ENCODE measurements around the gene ZNF385B.

The ZNF385B gene

DNA sequence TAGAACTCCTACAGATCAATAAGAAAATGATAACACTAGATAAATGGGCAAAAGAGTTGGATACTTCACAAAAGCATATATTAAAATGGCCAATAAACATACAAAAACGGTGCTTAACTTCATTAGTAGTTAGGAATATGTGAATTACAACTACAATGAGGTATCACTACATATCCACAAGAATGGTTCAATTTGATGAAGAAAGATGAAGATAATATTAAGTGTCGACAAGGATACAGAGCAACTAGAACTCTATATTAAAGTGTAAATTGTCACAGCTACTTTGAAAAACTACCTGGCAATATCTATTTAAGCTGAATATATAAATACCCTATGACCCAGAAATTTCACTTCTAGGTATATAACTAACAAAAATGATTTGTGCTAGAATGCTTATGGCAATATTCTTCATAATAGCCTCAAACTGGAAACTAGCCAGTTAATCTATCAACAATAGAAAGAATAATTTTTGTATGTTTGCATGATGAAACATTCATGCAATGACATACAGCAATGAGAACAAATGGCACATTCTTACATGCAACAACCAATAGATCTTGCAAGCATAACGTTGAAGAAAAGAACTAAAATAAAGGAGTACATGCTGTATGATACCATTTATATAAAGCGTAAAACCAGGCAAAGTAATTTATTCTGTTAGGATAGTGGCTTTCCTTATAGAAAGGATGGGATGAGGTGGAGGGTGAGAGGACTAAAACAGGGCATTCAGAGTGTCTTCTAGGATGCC is 306.6 kb downstream of the ZNF385B start:
- Histone ChIP-seq H3K4me2 (ENCODE audit: low read length) (no peak overlapping the region), H3K4me3 (ENCODE audit: low read depth, low read length, poor library complexity, severe bottlenecking) (no peak overlapping the region), H3K27me3 (ENCODE audit: insufficient read depth, low read length) (no peaks in the 10 kb centered on the region), H4K20me1 (ENCODE audit: insufficient read depth, low read length) (no peaks in the 10 kb centered on the region), H3K36me3 (ENCODE audit: insufficient read depth, low read length) (no peaks in the 10 kb centered on the region), H3K9me2 (ENCODE audit: low read depth, low read length) (no peaks in the 10 kb centered on the region), H3K9me3 (ENCODE audit: low read length) (no peaks in the 10 kb centered on the region), H3K27ac (ENCODE audit: low read depth, low read length, poor library complexity, severe bottlenecking) (no peak overlapping the region), H3K79me2 (ENCODE audit: insufficient read depth, low read length) (no peaks in the 10 kb centered on the region), H3K4me1 (ENCODE audit: insufficient read depth, low read length, severe bottlenecking) (no peaks in the 10 kb centered on the region), H3F3A (ENCODE audit: insufficient read depth, low read length) (no peaks in the 10 kb centered on the region), H2AFZ (ENCODE audit: low read length) (no peak overlapping the region), H3K9ac (ENCODE audit: low read length) (no peak overlapping the region)
- TF ChIP-seq, protein P1, sequence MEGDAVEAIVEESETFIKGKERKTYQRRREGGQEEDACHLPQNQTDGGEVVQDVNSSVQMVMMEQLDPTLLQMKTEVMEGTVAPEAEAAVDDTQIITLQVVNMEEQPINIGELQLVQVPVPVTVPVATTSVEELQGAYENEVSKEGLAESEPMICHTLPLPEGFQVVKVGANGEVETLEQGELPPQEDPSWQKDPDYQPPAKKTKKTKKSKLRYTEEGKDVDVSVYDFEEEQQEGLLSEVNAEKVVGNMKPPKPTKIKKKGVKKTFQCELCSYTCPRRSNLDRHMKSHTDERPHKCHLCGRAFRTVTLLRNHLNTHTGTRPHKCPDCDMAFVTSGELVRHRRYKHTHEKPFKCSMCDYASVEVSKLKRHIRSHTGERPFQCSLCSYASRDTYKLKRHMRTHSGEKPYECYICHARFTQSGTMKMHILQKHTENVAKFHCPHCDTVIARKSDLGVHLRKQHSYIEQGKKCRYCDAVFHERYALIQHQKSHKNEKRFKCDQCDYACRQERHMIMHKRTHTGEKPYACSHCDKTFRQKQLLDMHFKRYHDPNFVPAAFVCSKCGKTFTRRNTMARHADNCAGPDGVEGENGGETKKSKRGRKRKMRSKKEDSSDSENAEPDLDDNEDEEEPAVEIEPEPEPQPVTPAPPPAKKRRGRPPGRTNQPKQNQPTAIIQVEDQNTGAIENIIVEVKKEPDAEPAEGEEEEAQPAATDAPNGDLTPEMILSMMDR (IDR thresholded peaks at IDR 0.05; ENCODE audit: low read length): no peak
- no peak for TF ChIP-seq EZH2 (IDR thresholded peaks at IDR 0.05; ENCODE audit: borderline replicate concordance, low read length)

DNA sequence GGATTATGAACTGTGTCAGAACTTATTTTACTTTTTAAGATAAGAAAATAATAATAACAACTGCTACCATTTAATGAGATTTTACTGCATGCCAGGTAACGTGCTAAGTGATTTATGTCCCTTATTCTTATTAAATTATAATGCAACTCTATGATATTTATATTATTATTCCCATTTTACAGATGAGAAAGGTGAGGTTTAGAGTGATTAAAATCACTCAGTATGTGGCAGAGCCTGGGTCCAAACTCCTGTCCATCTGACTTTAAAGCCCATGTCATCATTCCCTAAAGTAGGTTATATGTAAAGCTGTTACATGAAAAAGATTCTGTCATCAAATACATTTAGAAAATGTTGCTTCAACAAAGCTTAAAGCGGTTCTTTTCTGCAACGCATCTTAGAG is 308.0 kb downstream of the ZNF385B start:
- H2AFZ ChIP-seq (ENCODE audit: low read length): no peak overlapping the region
- no peaks in the 10 kb centered on the region for H3K9me3 ChIP-seq (ENCODE audit: low read length)
- H3K27ac ChIP-seq (ENCODE audit: low read depth, low read length, poor library complexity, severe bottlenecking): no peak overlapping the region
- no peaks in the 10 kb centered on the region for H3K4me1 ChIP-seq (ENCODE audit: insufficient read depth, low read length, severe bottlenecking)
- H3K9ac ChIP-seq (ENCODE audit: low read length): no peak overlapping the region
- H3K4me2 ChIP-seq (ENCODE audit: low read length): no peak overlapping the region
- H3K4me3 ChIP-seq (ENCODE audit: low read depth, low read length, poor library complexity, severe bottlenecking): no peak overlapping the region
- H3K27me3 ChIP-seq (ENCODE audit: insufficient read depth, low read length): no peaks in the 10 kb centered on the region
- no peaks in the 10 kb centered on the region for H3F3A ChIP-seq (ENCODE audit: insufficient read depth, low read length)
- no peaks in the 10 kb centered on the region for H3K79me2 ChIP-seq (ENCODE audit: insufficient read depth, low read length)
- H4K20me1 ChIP-seq (ENCODE audit: insufficient read depth, low read length): no peaks in the 10 kb centered on the region
- no peaks in the 10 kb centered on the region for H3K36me3 ChIP-seq (ENCODE audit: insufficient read depth, low read length)
- H3K9me2 ChIP-seq (ENCODE audit: low read depth, low read length): no peaks in the 10 kb centered on the region
- TF ChIP-seq, protein P1 (IDR thresholded peaks at IDR 0.05; ENCODE audit: low read length): no peak
- no peak for TF ChIP-seq EZH2 (IDR thresholded peaks at IDR 0.05; ENCODE audit: borderline replicate concordance, low read length)

DNA sequence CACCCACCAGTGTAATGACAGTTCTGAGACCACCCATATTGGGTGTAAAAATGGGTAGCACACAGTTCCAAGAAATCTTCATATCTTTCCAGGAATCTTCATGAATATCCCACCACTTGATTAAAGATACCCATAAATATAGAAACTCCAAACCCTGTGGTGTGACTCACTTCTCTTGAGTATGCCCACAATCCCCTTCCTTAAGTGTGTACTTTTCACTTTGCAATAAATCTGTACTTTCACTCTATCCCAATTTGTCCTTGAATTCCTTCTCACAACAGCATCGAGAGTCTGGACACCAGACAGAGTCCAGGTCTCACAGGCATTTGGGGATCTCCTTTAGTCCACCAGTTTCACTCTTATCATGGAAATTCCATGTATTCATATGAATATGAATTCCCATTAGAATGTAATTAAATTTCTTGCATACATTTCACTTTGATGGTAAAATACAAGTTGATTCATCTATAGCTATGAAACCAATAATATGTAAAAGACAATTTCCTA is 309.8 kb downstream of the ZNF385B start:
- no peaks in the 10 kb centered on the region for H3K36me3 ChIP-seq (ENCODE audit: insufficient read depth, low read length)
- H3K9ac ChIP-seq (ENCODE audit: low read length): no peak overlapping the region
- H3K4me2 ChIP-seq (ENCODE audit: low read length): no peak overlapping the region
- H3K9me3 ChIP-seq (ENCODE audit: low read length): no peaks in the 10 kb centered on the region
- no peaks in the 10 kb centered on the region for H3K79me2 ChIP-seq (ENCODE audit: insufficient read depth, low read length)
- H3F3A ChIP-seq (ENCODE audit: insufficient read depth, low read length): no peaks in the 10 kb centered on the region
- no peak overlapping the region for H2AFZ ChIP-seq (ENCODE audit: low read length)
- no peak overlapping the region for H3K4me3 ChIP-seq (ENCODE audit: low read depth, low read length, poor library complexity, severe bottlenecking)
- TF ChIP-seq EZH2 (IDR thresholded peaks at IDR 0.05; ENCODE audit: borderline replicate concordance, low read length): no peak
- TF ChIP-seq, protein P1 (IDR thresholded peaks at IDR 0.05; ENCODE audit: low read length): no peak
- H3K27me3 ChIP-seq (ENCODE audit: insufficient read depth, low read length): no peaks in the 10 kb centered on the region
- no peak overlapping the region for H3K27ac ChIP-seq (ENCODE audit: low read depth, low read length, poor library complexity, severe bottlenecking)
- H4K20me1 ChIP-seq (ENCODE audit: insufficient read depth, low read length): no peaks in the 10 kb centered on the region
- H3K9me2 ChIP-seq (ENCODE audit: low read depth, low read length): no peaks in the 10 kb centered on the region
- no peaks in the 10 kb centered on the region for H3K4me1 ChIP-seq (ENCODE audit: insufficient read depth, low read length, severe bottlenecking)

Measured in OCI-LY1 (cell line).